ENCODE results near the gene REPIN1.

GRCh38 chr7:150329331-150330120, 39.1 kb upstream of the REPIN1 start:
- TF ChIP-seq HES2 (IDR thresholded peaks at IDR 0.05) = no peak
- TF ChIP-seq ELK1 (IDR thresholded peaks at IDR 0.05; ENCODE audit: low read depth, low read length) = no peak
- TF ChIP-seq CTCF (IDR thresholded peaks at IDR 0.05) = no peak
- no peak for TF ChIP-seq CEBPB (IDR thresholded peaks at IDR 0.05)
- no peak for TF ChIP-seq CHD2 (IDR thresholded peaks at IDR 0.05; ENCODE audit: low read length, partially characterized antibody)
- TF ChIP-seq RFX5 (IDR thresholded peaks at IDR 0.05) = no peak
- no peak for TF ChIP-seq BHLHE40 (IDR thresholded peaks at IDR 0.05; ENCODE audit: low read depth, low read length)
- TF ChIP-seq MAX (IDR thresholded peaks at IDR 0.05) = no peak
- TF ChIP-seq RCOR1 (IDR thresholded peaks at IDR 0.05; ENCODE audit: low read depth, low read length) = no peak
- TF ChIP-seq RAD21 (conservative IDR thresholded peaks at IDR 0.05 in 1 of 2, IDR thresholded peaks at IDR 0.05 in 1 of 2) = no peak
- no peak for TF ChIP-seq HOXB13 (CRISPR knock-in tag; IDR thresholded peaks at IDR 0.05; ENCODE audit: low read depth)
- no peak for TF ChIP-seq USF2 (IDR thresholded peaks at IDR 0.05)
- TF ChIP-seq ZFP36 (IDR thresholded peaks at IDR 0.05; ENCODE audit: borderline replicate concordance, partially characterized antibody) = no peak
- TF ChIP-seq SMC3 (IDR thresholded peaks at IDR 0.05) = no peak

Data from A549 (cell line).